Fibroblast of mammary gland (primary cell): ENCODE results near the gene PSME2.
"Not testable (repeated sequence)": the region's sequence is repeated elsewhere in the genome, so short reads cannot be mapped to it uniquely, and the experiment has no call there.

Experiments
- DNase-seq: peaks from one replicate; pipeline ENCODE4 v3.0.0-alpha.2; 2010; ENCODE audit warnings: low read depth
- H3K4me3 ChIP-seq: 2 replicates; pipeline ENCODE4 v1.5.1; 2011; ENCODE audit warnings: low read depth, mild to moderate bottlenecking, low read length, moderate library complexity; ENCODE audit not compliant: control insufficient read depth
- TF ChIP-seq, protein P1 (sequence below): conservative IDR thresholded peaks from 2 replicates; pipeline ENCODE4 v1.5.1; 2011; ENCODE audit warnings: low read depth, low read length, inconsistent platforms; ENCODE audit not compliant: control insufficient read depth, insufficient read depth

The PSME2 gene

DNA sequence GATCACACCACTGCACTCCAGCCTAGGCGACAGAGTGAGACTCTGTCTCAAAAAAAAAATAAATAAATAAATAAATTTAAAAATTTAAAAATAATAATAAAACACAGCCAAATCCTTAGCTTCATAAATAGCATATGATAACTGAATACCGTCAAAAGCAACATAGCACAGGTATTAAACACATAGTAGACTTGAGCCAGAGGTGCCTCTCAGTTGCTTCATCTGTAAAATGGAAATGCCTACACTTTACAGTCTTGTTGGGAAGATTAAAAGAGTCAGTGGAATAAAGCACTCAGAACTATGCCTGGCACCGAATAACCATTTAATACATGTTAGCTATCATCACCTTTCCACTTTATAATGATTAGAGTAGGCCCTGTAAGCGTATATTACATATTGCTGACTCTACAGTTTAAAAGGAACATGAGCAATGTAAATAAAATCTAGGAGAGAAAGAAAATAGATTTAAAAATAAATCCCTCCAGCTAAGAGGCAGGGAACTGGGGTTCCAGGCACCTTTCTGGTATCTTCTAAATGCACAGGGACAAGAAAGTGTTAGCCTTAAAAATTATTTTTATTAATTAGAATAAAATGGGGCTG is 39.6 kb downstream of the PSME2 start:
- TF ChIP-seq, protein P1, sequence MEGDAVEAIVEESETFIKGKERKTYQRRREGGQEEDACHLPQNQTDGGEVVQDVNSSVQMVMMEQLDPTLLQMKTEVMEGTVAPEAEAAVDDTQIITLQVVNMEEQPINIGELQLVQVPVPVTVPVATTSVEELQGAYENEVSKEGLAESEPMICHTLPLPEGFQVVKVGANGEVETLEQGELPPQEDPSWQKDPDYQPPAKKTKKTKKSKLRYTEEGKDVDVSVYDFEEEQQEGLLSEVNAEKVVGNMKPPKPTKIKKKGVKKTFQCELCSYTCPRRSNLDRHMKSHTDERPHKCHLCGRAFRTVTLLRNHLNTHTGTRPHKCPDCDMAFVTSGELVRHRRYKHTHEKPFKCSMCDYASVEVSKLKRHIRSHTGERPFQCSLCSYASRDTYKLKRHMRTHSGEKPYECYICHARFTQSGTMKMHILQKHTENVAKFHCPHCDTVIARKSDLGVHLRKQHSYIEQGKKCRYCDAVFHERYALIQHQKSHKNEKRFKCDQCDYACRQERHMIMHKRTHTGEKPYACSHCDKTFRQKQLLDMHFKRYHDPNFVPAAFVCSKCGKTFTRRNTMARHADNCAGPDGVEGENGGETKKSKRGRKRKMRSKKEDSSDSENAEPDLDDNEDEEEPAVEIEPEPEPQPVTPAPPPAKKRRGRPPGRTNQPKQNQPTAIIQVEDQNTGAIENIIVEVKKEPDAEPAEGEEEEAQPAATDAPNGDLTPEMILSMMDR: no peak
- DNase-seq: no peak

DNA sequence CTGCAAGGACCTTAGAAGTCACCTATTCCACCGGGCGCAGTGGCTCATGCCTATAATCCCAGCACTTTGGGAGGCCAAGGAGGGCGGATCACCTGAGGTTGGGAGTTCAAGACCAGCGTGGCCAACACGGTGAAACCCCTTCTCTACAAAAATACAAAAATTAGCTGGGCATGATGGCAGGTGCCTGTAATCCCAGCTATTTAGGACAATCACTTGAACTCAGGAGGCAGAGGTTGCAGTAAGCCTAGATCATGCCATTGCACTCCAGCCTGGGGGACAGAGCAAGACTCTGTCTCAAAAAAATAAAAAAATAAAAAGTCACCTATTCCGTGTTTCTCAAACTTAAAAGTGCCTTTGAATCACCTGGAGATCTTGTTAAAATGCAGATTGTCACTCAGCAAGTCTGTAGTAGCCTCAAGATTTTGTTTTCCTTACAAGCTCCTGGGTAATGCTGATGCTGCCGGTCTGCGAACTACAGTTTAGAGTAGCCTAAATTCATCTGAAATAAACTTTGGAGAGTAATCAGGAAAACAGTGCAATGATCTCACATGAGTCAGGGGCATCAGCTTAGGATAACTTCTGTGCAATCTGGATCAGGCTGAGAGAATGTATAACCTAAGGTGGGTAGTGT is 40.7 kb downstream of the PSME2 start:
- not testable (repeated sequence) for DNase-seq, H3K4me3 ChIP-seq

More for the DNA sequence above, 39.6 kb downstream of the PSME2 start:
- H3K4me3 ChIP-seq: no peak overlapping the region

DNA sequence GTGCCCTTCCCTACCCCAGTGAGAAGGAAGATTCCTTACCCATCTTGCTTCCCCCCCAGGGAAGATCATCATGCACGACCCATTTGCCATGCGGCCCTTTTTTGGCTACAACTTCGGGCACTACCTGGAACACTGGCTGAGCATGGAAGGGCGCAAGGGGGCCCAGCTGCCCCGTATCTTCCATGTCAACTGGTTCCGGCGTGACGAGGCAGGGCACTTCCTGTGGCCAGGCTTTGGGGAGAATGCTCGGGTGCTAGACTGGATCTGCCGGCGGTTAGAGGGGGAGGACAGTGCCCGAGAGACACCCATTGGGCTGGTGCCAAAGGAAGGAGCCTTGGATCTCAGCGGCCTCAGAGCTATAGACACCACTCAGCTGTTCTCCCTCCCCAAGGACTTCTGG is 43.0 kb downstream of the PSME2 start:
- TF ChIP-seq, protein P1: no peak
- H3K4me3 ChIP-seq: no peak overlapping the region
- no peak for DNase-seq

DNA sequence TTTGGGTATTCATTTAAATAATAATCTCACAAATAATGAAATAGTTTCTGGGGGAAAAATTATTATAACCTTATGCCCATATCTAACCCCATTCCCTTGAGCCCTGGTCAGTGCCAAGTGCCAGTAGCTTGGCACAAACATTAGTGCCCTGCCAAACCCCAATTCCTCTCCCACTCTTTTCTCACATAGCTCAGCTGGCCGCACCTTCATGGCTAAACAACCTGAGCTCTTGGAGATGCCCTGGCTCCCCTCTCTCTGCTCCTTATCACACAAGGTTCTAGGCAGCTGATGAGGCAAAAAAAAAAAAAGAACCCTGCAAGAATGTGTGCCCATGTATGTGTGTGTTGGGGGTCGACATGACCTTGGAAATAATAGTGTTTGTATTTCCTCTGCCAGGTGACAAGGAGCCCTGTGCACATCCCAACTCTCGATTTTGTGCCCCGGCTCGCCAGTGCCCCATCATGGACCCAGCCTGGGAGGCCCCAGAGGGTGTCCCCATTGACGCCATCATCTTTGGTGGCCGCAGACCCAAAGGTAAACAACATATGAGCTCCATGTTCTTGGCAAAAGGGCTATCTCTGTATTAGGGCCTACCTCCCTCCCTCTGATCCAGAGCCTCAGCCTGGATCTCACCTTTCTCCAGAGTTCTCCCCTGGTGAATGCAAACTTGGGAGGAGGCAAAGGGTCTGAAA is 43.9 kb downstream of the PSME2 start:
- no peak for DNase-seq
- H3K4me3 ChIP-seq: no peak overlapping the region
- TF ChIP-seq, protein P1: no peak

DNA sequence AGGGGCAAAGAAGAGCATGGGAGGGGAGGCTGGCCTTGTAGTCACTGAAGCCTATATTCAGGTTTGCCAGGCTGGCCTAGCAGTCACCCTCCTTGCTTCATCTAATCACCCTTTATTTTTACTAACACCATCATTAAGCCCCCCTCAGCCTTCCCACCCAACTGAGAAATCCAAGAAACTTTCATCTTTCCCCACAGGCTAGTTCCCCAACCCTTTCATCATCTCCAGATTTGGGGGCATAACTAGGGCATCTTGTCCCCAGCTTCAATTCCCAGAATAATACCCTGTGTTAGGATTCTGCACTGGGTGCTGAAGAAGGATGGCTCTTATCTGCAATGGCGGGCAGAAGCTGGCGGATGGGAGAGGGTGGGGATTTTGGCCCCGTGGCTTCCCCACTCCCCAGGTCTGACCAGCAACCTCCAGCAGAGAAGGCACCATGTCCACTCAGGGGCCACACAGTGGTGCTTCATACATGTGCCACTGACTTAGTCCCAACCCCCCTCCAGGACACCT is 45.4 kb downstream of the PSME2 start:
- TF ChIP-seq, protein P1: no peak
- no peak for DNase-seq
- H3K4me3 ChIP-seq: no peak overlapping the region

DNA sequence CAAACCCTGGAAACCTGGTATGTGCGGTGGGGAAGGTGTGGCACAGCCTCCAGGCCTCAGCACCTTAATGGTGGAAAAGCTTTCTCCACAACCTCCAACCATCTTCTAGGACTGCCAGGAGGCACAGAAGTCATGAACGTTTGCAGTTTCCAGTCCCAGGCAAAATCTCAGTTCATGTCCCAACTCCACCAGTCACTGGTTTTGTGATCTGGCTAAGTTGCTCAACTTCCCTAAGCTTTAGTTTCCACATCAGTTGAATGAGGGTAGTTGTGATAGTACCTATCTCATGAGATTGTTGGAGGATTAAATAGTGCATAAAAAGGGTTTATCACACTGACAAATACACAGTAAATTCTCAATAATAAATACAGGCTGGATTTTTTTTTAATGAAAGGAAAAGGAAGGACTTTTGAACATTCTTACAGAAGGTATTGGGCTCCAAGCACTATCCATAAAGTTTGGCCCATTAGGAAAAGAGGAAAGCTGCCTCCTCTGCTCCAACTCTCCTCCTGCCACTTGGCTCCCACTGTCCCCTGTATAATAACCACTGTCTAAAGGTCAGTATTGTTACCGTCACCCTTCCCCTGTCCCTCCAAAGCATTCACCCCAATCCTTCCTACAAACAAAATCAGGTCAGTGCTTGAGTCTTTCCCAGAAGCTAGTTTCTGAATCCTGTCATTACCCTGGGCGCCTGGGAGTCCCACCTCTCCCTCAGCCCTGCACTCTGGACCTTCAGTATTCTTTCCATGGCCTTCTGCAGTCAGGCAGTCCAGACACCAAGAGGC is 46.0 kb downstream of the PSME2 start:
- DNase-seq: no peak
- TF ChIP-seq, protein P1: no peak
- H3K4me3 ChIP-seq: no peak overlapping the region
